HEK293 (cell line): ENCODE data around the gene SELENOO.

Experiments used
- CTCF ChIA-PET: fragments of 350-600 bp; formaldehyde crosslinking; extraction: SDS; loops from one replicate; lab custom pipeline; 2021; ENCODE audit warnings: antibody characterized with exemption; lab: Yijun Ruan, JAX
- POLR2A ChIA-PET: fragments of 300-600 bp; formaldehyde crosslinking; extraction: SDS; loops from one replicate; lab custom pipeline; 2020; ENCODE audit warnings: antibody characterized with exemption, inconsistent platforms; lab: Yijun Ruan, JAX
- H3K27ac ChIP-seq: fragments of 200-500 bp; sonication (Bioruptor generic); 2 replicates; pipeline ENCODE4 v1.5.1; 2014; ENCODE audit warnings: low read depth, low read length, control low read depth, inconsistent platforms; ENCODE audit errors: extremely low read depth
- H3K36me3 ChIP-seq, 2 experiments: fragments of 200-500 bp in 1 of 2; sonication (Bioruptor generic) in 1 of 2; 1 replicate in 1 of 2; 2 replicates in 1 of 2; pipeline ENCODE4 v1.5.1; 2014 to 2017; ENCODE audit warnings: inconsistent platforms in 2 of 2, low read length in 2 of 2; ENCODE audit not compliant: control insufficient read depth in 2 of 2, insufficient read depth in 1 of 2
- H3K4me1 ChIP-seq: fragments of 200-500 bp; sonication (Bioruptor generic); 2 replicates; pipeline ENCODE4 v1.5.1; 2014; ENCODE audit warnings: mild to moderate bottlenecking, low read length, inconsistent platforms; ENCODE audit not compliant: control insufficient read depth, insufficient read depth
- H3K4me3 ChIP-seq: 2 replicates; pipeline ENCODE4 v1.5.1; 2011; ENCODE audit warnings: low read depth, mild to moderate bottlenecking, control low read depth, low read length, moderate library complexity
- H3K9me3 ChIP-seq: fragments of 200-500 bp; sonication (Bioruptor generic); 2 replicates; pipeline ENCODE4 v1.5.1; 2014; ENCODE audit warnings: low read depth, low read length, inconsistent platforms; ENCODE audit not compliant: control insufficient read depth, insufficient read depth
- BCL11B ChIP-seq: fragments of 450-650 bp; formaldehyde crosslinking; IDR thresholded peaks from 2 replicates; pipeline ENCODE4 v1.5.1; 2016; ENCODE audit warnings: low read depth, missing biosample characterization, missing genetic modification characterization
- KLF8 ChIP-seq: fragments of 450-650 bp; formaldehyde crosslinking; IDR thresholded peaks from 2 replicates; pipeline ENCODE4 v1.5.1; 2016; ENCODE audit warnings: missing biosample characterization, missing genetic modification characterization
- KLF9 ChIP-seq: fragments of 450-650 bp; formaldehyde crosslinking; IDR thresholded peaks from 2 replicates; pipeline ENCODE4 v1.5.1; 2016; ENCODE audit warnings: missing biosample characterization, missing genetic modification characterization, low read depth
- SALL2 ChIP-seq: fragments of 450-650 bp; formaldehyde crosslinking; IDR thresholded peaks from 2 replicates; pipeline ENCODE4 v1.5.0; 2017; ENCODE audit warnings: missing biosample characterization, mild to moderate bottlenecking, missing genetic modification characterization, borderline replicate concordance
- TCF7L2 ChIP-seq: IDR thresholded peaks from 2 replicates; pipeline ENCODE4 v1.6.1; 2011; ENCODE audit warnings: low read depth, mild to moderate bottlenecking, inconsistent platforms, low read length, moderate library complexity, borderline replicate concordance
- ZNF146 ChIP-seq: fragments of 450-650 bp; formaldehyde crosslinking; IDR thresholded peaks from 2 replicates; pipeline ENCODE4 v1.5.1; 2016; ENCODE audit warnings: missing biosample characterization, missing genetic modification characterization
- ZNF239 ChIP-seq: fragments of 450-650 bp; formaldehyde crosslinking; IDR thresholded peaks from 2 replicates; pipeline ENCODE4 v1.5.1; 2016; ENCODE audit warnings: missing biosample characterization, missing genetic modification characterization
- ZNF274 ChIP-seq, 2 experiments: fragments of 200-500 bp in 1 of 2; fragments of 450-650 bp in 1 of 2; sonication (Bioruptor generic) in 1 of 2; formaldehyde crosslinking in 1 of 2; IDR thresholded peaks; 2 replicates each; pipeline versions ENCODE4 v1.5.1 to v1.6.1; 2014 to 2016; ENCODE audit warnings: borderline replicate concordance in 1 of 2, inconsistent platforms in 1 of 2, low read length in 1 of 2, missing biosample characterization in 1 of 2, missing genetic modification characterization in 1 of 2
- ZNF302 ChIP-seq: fragments of 450-650 bp; formaldehyde crosslinking; IDR thresholded peaks from 2 replicates; pipeline ENCODE4 v1.5.1; 2016; ENCODE audit warnings: missing biosample characterization, missing genetic modification characterization, low read depth
- ZNF501 ChIP-seq: fragments of 450-650 bp; formaldehyde crosslinking; IDR thresholded peaks from 2 replicates; pipeline ENCODE4 v1.5.1; 2016; ENCODE audit warnings: missing biosample characterization, missing genetic modification characterization
- ZNF521 ChIP-seq: fragments of 450-650 bp; formaldehyde crosslinking; IDR thresholded peaks from 2 replicates; pipeline ENCODE4 v1.5.1; 2017; ENCODE audit warnings: missing biosample characterization, mild to moderate bottlenecking, missing genetic modification characterization
- ZNF548 ChIP-seq: fragments of 450-650 bp; formaldehyde crosslinking; IDR thresholded peaks from 2 replicates; pipeline ENCODE4 v1.5.1; 2016; ENCODE audit warnings: missing biosample characterization, missing genetic modification characterization
- ZNF558 ChIP-seq: fragments of 450-650 bp; formaldehyde crosslinking; IDR thresholded peaks from 2 replicates; pipeline ENCODE4 v1.5.1; 2016; ENCODE audit warnings: missing biosample characterization, missing genetic modification characterization
- ZNF670 ChIP-seq: fragments of 450-650 bp; formaldehyde crosslinking; IDR thresholded peaks from 2 replicates; pipeline ENCODE4 v1.5.1; 2016; ENCODE audit warnings: missing biosample characterization, missing genetic modification characterization, low read depth
- ZSCAN30 ChIP-seq: fragments of 450-650 bp; IDR thresholded peaks from 2 replicates; pipeline ENCODE4 v1.5.1; 2018; ENCODE audit warnings: missing biosample characterization, mild to moderate bottlenecking, missing genetic modification characterization, moderate library complexity
- ZXDB ChIP-seq: fragments of 450-650 bp; formaldehyde crosslinking; IDR thresholded peaks from 2 replicates; pipeline ENCODE4 v1.5.1; 2016; ENCODE audit warnings: missing biosample characterization, missing genetic modification characterization
- TF ChIP-seq, protein P1 (sequence below): fragments of 450-650 bp; formaldehyde crosslinking; IDR thresholded peaks from 2 replicates; pipeline ENCODE4 v1.5.1; 2016; ENCODE audit warnings: missing biosample characterization, missing genetic modification characterization
- TF ChIP-seq, protein P2 (sequence below): fragments of 450-650 bp; formaldehyde crosslinking; IDR thresholded peaks from 2 replicates; pipeline ENCODE4 v1.5.1; 2016; ENCODE audit warnings: missing biosample characterization, missing genetic modification characterization
- TF ChIP-seq, protein P3 (sequence below): fragments of 450-650 bp; formaldehyde crosslinking; IDR thresholded peaks from 2 replicates; pipeline ENCODE4 v1.5.1; 2016; ENCODE audit warnings: missing biosample characterization, missing genetic modification characterization
- TF ChIP-seq, protein P4 (sequence below): fragments of 450-650 bp; formaldehyde crosslinking; IDR thresholded peaks from 2 replicates; pipeline ENCODE4 v1.5.1; 2016; ENCODE audit warnings: missing biosample characterization, missing genetic modification characterization
- TF ChIP-seq, protein P5 (sequence below): fragments of 450-650 bp; formaldehyde crosslinking; IDR thresholded peaks from 2 replicates; pipeline ENCODE4 v1.5.1; 2016; ENCODE audit warnings: missing biosample characterization, missing genetic modification characterization

The SELENOO gene

DNA sequence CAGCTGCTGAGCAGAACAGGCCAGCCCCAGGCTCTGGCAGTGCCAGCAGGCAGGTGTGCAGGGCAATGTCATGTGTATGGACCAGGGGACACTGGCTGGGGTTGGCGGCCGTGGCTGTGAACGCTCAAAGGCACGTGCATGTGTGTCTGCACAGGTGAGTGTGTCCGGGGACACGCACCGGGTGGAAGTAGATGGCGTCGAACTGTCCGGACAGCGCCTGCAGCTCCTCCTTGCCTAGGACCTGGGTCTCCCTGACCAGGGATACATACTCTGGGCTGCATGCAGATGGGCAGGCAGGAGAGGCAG, 49.4 kb downstream of the SELENOO start:
- H3K9me3 ChIP-seq, result no peaks in the 10 kb centered on the region
- ChIA-PET POLR2A (interaction anchor here (0.5 to 2.2 kb wide), 10 partner anchors 10 to 258 kb away, joined by 3 to 20 read pairs (median 7); partner anchors contain the start of genes LMF2, MAPK12, NCAPH2 and PLXNB2), CTCF (interaction anchor here (0.7 to 2.4 kb wide), 7 partner anchors 9 to 248 kb away, joined by 3 to 24 read pairs (median 5); no protein-coding TSS in a partner anchor)
- H3K27ac ChIP-seq, result peak overlapping the region; percentile 86; the same call in 1 of the 2 replicates
- H3K4me1 ChIP-seq, result peaks cover 12% of the 10 kb centered on the region
- no peak overlapping the region for H3K4me3 ChIP-seq
- H3K36me3 ChIP-seq, result peaks cover 8 to 79% of the 10 kb centered on the region in 2 experiments; a peak in 2 of 3 replicates
- TF ChIP-seq ZNF146 (tag by site-specific recombination), result no peak
- TF ChIP-seq ZNF302 (tag by site-specific recombination), result no peak
- TF ChIP-seq, protein P1, sequence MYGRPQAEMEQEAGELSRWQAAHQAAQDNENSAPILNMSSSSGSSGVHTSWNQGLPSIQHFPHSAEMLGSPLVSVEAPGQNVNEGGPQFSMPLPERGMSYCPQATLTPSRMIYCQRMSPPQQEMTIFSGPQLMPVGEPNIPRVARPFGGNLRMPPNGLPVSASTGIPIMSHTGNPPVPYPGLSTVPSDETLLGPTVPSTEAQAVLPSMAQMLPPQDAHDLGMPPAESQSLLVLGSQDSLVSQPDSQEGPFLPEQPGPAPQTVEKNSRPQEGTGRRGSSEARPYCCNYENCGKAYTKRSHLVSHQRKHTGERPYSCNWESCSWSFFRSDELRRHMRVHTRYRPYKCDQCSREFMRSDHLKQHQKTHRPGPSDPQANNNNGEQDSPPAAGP, result no peak
- TF ChIP-seq, protein P2, sequence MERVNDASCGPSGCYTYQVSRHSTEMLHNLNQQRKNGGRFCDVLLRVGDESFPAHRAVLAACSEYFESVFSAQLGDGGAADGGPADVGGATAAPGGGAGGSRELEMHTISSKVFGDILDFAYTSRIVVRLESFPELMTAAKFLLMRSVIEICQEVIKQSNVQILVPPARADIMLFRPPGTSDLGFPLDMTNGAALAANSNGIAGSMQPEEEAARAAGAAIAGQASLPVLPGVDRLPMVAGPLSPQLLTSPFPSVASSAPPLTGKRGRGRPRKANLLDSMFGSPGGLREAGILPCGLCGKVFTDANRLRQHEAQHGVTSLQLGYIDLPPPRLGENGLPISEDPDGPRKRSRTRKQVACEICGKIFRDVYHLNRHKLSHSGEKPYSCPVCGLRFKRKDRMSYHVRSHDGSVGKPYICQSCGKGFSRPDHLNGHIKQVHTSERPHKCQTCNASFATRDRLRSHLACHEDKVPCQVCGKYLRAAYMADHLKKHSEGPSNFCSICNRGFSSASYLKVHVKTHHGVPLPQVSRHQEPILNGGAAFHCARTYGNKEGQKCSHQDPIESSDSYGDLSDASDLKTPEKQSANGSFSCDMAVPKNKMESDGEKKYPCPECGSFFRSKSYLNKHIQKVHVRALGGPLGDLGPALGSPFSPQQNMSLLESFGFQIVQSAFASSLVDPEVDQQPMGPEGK (tag by site-specific recombination), result no peak
- TF ChIP-seq ZNF670 (tag by site-specific recombination), result no peak
- TF ChIP-seq ZNF548, result no peak
- no peak for TF ChIP-seq ZNF274 (IDR thresholded peaks at IDR 0.05; ENCODE audit: low read length)
- no peak for TF ChIP-seq ZNF274 (tag by site-specific recombination; IDR thresholded peaks at IDR 0.05; ENCODE audit: borderline replicate concordance)
- no peak for TF ChIP-seq ZNF239 (tag by site-specific recombination)
- no peak for TF ChIP-seq SALL2
- TF ChIP-seq, protein P3, sequence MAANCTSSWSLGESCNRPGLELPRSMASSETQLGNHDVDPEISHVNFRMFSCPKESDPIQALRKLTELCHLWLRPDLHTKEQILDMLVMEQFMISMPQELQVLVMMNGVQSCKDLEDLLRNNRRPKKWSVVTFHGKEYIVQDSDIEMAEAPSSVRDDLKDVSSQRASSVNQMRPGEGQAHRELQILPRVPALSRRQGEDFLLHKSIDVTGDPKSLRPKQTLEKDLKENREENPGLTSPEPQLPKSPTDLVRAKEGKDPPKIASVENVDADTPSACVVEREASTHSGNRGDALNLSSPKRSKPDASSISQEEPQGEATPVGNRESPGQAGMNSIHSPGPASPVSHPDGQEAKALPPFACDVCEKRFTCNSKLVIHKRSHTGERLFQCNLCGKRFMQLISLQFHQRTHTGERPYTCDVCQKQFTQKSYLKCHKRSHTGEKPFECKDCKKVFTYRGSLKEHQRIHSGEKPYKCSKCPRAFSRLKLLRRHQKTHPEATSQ (tag by site-specific recombination), result no peak

DNA sequence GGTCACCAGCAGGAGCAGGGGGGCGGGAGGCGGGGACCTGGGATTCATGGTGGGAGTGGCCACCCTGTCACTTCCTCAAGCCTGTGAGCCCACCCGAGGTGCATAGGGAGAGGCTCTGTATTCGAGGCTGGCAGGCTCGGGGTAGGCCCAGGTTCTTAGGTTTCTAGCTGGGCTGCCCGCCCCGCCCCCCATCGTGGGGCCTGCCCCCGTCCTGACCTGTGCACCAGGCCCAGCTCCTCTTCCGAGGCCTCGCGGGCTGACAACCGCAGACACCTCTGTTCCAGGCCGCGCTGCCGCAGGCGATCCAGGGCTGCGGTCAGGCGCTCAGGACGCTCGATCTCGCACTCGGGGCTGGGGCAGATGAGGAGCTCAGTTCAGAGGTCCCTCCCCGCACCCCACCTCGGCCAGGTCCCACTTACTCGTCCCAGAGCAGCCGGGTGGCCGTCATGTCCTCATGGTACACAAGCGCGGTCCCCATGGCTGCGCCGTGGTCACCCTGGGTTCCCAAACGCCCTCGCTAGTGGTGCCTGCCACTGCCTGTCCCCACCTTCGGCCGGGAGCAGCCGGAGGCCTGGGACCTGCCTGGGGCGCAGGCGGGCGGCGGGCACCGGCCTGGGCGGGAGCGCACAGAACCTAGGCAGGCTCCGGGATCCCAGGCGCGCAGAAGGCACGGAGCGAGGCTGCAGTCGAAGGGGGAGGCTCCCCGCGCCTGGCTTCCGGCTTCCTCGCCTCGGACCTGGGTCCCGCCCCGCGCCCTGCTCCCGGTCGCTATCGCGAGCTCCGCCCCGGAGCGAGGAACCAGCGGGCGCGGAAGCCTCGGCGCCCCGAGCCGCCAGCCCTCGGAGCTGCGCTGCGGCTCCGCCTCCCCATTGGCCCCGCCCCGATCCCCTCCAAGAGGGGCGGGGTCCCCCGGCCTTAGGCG, 50.0 kb downstream of the SELENOO start, which contains the start of gene HDAC10:
Gene HDAC10, minus strand, starts transcription at position 711 of the 922 bp plus-strand sequence. Its CDS starts 233 bp downstream, at position 478.
- peaks cover 8 to 80% of the 10 kb centered on the region in 2 experiments; a peak in 2 of 3 replicates for H3K36me3 ChIP-seq
- peak within 1 kb of the TSS; percentile 55 for H3K4me3 ChIP-seq
- no peaks in the 10 kb centered on the region for H3K9me3 ChIP-seq
- ChIA-PET POLR2A (interaction anchor here (0.5 to 2.2 kb wide), 19 partner anchors 10 to 388 kb away, joined by 3 to 20 read pairs (median 5); partner anchors contain the start of genes LMF2, MAPK12, NCAPH2 and PLXNB2), CTCF (interaction anchor here (0.6 to 2.6 kb wide), 17 partner anchors 8 to 401 kb away, joined by 3 to 24 read pairs (median 5); partner anchors contain the start of gene MAPK12)
- peaks cover 12% of the 10 kb centered on the region for H3K4me1 ChIP-seq
- H3K27ac ChIP-seq, result peak within 1 kb of the TSS; percentile 86
- TF ChIP-seq TCF7L2 (no peak), BCL11B (no peak), ZXDB (tag by site-specific recombination) (peak; percentile 32; the same call in 1 of the 2 replicates), ZNF521 (tag by site-specific recombination) (no peak), ZSCAN30 (tag by site-specific recombination) (peak; percentile 61; the same call in 1 of the 2 replicates), KLF8 (tag by site-specific recombination) (peak; percentile 39; the same call in 1 of the 2 replicates), ZNF558 (tag by site-specific recombination) (no peak), KLF9 (tag by site-specific recombination) (peak; percentile 73), ZNF501 (tag by site-specific recombination) (peak; percentile 69; the same call in 1 of the 2 replicates)
- TF ChIP-seq, protein P4, sequence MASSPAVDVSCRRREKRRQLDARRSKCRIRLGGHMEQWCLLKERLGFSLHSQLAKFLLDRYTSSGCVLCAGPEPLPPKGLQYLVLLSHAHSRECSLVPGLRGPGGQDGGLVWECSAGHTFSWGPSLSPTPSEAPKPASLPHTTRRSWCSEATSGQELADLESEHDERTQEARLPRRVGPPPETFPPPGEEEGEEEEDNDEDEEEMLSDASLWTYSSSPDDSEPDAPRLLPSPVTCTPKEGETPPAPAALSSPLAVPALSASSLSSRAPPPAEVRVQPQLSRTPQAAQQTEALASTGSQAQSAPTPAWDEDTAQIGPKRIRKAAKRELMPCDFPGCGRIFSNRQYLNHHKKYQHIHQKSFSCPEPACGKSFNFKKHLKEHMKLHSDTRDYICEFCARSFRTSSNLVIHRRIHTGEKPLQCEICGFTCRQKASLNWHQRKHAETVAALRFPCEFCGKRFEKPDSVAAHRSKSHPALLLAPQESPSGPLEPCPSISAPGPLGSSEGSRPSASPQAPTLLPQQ (tag by site-specific recombination), result 0 out of 2 replicates have a peak, but pooled peaks have one; percentile 29
- TF ChIP-seq, protein P5, sequence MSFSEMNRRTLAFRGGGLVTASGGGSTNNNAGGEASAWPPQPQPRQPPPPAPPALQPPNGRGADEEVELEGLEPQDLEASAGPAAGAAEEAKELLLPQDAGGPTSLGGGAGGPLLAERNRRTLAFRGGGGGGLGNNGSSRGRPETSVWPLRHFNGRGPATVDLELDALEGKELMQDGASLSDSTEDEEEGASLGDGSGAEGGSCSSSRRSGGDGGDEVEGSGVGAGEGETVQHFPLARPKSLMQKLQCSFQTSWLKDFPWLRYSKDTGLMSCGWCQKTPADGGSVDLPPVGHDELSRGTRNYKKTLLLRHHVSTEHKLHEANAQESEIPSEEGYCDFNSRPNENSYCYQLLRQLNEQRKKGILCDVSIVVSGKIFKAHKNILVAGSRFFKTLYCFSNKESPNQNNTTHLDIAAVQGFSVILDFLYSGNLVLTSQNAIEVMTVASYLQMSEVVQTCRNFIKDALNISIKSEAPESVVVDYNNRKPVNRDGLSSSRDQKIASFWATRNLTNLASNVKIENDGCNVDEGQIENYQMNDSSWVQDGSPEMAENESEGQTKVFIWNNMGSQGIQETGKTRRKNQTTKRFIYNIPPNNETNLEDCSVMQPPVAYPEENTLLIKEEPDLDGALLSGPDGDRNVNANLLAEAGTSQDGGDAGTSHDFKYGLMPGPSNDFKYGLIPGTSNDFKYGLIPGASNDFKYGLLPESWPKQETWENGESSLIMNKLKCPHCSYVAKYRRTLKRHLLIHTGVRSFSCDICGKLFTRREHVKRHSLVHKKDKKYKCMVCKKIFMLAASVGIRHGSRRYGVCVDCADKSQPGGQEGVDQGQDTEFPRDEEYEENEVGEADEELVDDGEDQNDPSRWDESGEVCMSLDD, result no peak; the same call in 1 of the 2 replicates
